ENCODE measurements around the gene TTLL11.

DNA sequence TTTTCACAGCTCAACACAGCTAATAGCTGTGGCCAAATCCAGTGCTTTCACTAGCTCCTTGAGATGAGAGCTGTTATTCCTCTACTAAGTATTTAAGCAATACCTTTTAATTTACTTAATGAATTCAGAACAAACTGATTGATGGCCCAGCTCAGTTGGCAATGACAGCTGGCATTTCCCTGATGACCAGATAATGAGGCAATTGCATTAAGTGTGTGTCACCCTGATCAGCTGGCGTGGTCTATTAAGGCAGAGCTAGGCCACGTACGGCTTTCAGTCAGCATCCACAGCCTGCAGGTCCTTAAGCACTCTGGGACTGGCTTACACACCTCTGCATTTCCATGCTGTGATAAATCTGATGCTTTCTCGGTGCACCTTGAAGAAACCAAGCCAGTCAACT lies 34.4 kb downstream of the TTLL11 start:
- TF ChIP-seq, protein P1, sequence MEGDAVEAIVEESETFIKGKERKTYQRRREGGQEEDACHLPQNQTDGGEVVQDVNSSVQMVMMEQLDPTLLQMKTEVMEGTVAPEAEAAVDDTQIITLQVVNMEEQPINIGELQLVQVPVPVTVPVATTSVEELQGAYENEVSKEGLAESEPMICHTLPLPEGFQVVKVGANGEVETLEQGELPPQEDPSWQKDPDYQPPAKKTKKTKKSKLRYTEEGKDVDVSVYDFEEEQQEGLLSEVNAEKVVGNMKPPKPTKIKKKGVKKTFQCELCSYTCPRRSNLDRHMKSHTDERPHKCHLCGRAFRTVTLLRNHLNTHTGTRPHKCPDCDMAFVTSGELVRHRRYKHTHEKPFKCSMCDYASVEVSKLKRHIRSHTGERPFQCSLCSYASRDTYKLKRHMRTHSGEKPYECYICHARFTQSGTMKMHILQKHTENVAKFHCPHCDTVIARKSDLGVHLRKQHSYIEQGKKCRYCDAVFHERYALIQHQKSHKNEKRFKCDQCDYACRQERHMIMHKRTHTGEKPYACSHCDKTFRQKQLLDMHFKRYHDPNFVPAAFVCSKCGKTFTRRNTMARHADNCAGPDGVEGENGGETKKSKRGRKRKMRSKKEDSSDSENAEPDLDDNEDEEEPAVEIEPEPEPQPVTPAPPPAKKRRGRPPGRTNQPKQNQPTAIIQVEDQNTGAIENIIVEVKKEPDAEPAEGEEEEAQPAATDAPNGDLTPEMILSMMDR (IDR thresholded peaks at IDR 0.05), result no peak
- TF ChIP-seq POLR2A (IDR thresholded peaks at IDR 0.05) (no peak), POLR2AphosphoS5 (IDR thresholded peaks at IDR 0.05) (no peak)

Data from upper lobe of left lung (tissue), 4 donors.